ENCODE results near the gene ZNF804B.

Gene ZNF804B

DNA sequence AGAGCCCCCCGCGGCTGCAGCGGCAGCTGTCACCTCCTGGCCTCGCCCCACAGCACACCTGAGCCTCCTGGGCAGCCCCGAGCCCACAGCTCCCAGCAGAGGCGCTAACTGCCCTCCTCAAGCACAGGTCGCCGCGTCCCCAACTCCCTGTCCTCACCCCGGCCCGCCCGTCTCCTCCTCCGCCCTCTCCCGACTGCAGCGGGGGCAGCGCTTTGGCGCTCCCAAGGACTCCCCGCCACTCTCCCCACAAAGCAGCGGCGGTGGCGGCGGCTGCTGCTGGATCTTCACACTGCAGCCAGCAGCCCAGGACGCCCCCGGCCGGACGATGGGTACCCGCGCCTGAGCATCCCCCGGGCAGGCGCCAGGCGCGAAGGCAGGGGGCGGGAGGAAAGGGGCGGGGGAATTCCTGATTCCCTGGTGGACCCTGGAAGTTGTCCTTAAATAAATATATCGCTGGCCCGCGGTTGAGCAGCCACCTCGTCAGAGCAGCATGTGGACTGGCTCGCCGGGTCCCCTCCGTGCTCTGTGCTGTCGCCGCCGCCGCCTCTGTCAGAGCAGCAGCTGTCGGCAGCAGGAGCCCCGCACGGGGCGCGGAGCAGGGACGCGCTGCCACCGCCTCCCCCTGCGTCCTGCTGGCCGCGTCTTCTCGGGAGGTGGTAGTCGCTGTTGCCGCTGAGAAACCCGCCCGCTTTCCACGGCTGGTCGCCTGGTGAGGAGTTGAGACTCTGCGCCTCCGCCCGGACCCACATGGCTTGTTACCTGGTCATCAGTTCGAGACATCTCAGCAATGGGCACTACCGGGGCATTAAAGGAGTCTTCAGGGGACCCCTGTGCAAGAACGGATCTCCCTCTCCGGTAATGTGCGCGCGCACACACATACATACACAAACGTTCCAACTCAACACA lies at the start of gene ZNF804B:
Gene ZNF804B, plus strand, starts transcription at position 471 of the 906 bp plus-strand sequence. Its CDS starts 277 bp downstream, at position 748.
- TF ChIP-seq ZNF311 (tag by site-specific recombination; IDR thresholded peaks at IDR 0.05; ENCODE audit: borderline replicate concordance), result no peak
- no peak for TF ChIP-seq ZNF121 (tag by site-specific recombination; IDR thresholded peaks at IDR 0.05)
- TF ChIP-seq ZNF335 (tag by site-specific recombination; conservative IDR thresholded peaks at IDR 0.05), result 0 out of 2 replicates have a peak, but pooled peaks have one; percentile 16
- TF ChIP-seq, protein P1, sequence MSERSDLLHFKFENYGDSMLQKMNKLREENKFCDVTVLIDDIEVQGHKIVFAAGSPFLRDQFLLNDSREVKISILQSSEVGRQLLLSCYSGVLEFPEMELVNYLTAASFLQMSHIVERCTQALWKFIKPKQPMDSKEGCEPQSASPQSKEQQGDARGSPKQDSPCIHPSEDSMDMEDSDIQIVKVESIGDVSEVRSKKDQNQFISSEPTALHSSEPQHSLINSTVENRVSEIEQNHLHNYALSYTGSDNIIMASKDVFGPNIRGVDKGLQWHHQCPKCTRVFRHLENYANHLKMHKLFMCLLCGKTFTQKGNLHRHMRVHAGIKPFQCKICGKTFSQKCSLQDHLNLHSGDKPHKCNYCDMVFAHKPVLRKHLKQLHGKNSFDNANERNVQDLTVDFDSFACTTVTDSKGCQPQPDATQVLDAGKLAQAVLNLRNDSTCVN (tag by site-specific recombination; optimal IDR thresholded peaks at IDR 0.05), result peak; percentile 48
- peak; percentile 67 for TF ChIP-seq GLIS2 (tag by site-specific recombination; IDR thresholded peaks at IDR 0.05)
- TF ChIP-seq WT1 (tag by site-specific recombination; IDR thresholded peaks at IDR 0.05), result 0 out of 2 replicates have a peak, but pooled peaks have one; percentile 3
- TF ChIP-seq ZFHX2 (tag by site-specific recombination; conservative IDR thresholded peaks at IDR 0.05), result peak; percentile 53
- TF ChIP-seq ZNF623 (tag by site-specific recombination; IDR thresholded peaks at IDR 0.05), result no peak
- peak; percentile 26; the same call in 1 of the 2 replicates for TF ChIP-seq EGR2 (tag by site-specific recombination; IDR thresholded peaks at IDR 0.05; ENCODE audit: low read depth)
- peak; percentile 46; the same call in 1 of the 2 replicates for TF ChIP-seq GLIS1 (tag by site-specific recombination; IDR thresholded peaks at IDR 0.05)
- TF ChIP-seq, protein P2, sequence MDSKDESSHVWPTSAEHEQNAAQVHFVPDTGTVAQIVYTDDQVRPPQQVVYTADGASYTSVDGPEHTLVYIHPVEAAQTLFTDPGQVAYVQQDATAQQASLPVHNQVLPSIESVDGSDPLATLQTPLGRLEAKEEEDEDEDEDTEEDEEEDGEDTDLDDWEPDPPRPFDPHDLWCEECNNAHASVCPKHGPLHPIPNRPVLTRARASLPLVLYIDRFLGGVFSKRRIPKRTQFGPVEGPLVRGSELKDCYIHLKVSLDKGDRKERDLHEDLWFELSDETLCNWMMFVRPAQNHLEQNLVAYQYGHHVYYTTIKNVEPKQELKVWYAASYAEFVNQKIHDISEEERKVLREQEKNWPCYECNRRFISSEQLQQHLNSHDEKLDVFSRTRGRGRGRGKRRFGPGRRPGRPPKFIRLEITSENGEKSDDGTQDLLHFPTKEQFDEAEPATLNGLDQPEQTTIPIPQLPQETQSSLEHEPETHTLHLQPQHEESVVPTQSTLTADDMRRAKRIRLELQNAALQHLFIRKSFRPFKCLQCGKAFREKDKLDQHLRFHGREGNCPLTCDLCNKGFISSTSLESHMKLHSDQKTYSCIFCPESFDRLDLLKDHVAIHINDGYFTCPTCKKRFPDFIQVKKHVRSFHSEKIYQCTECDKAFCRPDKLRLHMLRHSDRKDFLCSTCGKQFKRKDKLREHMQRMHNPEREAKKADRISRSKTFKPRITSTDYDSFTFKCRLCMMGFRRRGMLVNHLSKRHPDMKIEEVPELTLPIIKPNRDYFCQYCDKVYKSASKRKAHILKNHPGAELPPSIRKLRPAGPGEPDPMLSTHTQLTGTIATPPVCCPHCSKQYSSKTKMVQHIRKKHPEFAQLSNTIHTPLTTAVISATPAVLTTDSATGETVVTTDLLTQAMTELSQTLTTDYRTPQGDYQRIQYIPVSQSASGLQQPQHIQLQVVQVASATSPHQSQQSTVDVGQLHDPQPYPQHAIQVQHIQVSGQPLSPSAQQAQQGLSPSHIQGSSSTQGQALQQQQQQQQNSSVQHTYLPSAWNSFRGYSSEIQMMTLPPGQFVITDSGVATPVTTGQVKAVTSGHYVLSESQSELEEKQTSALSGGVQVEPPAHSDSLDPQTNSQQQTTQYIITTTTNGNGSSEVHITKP (tag by site-specific recombination; IDR thresholded peaks at IDR 0.05), result 0 out of 2 replicates have a peak, but pooled peaks have one; percentile 7
- Histone ChIP-seq H3K4me3 (ENCODE audit: low read depth, low read length) (peak within 1 kb of the TSS; percentile 36), H3K27ac (ENCODE audit: extremely low read depth, low read depth, low read length) (no peak within 1 kb of the TSS), H3K36me3 (ENCODE audit: control insufficient read depth in 2 of 2, insufficient read depth in 1 of 2, low read length in 2 of 2) (no peaks in the 10 kb centered on the region), H3K9me3 (ENCODE audit: control insufficient read depth, insufficient read depth, low read depth, low read length) (no peaks in the 10 kb centered on the region), H3K4me1 (ENCODE audit: control insufficient read depth, insufficient read depth, low read length) (no peaks in the 10 kb centered on the region)
- ChIA-PET POLR2A (interaction anchor here (0.6 kb wide), 1 partner anchor 658 kb away, joined by 4 read pairs; no protein-coding TSS in a partner anchor), CTCF (no interaction called here)

DNA sequence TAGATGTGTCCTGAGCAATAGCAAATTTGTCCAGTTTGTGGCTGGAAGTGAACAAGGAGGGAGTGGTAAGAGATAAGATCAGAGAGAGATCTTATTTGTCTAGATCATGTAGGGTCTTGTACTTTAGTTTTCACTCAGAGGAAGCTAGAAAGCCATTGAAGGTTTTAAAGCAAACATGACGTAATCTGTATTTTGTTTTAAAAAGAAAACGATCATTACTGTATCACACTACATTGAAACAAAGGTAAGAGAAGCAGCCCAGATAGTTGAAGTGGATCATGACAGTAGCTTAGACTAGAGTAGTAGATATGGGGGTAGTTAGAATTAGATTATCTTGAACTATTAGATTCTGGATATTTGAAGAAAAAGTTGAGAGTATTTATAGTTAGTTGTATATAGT lies 23.6 kb upstream of the ZNF804B start:
- Histone ChIP-seq H3K9me3 (ENCODE audit: control insufficient read depth, insufficient read depth, low read depth, low read length) (no peaks in the 10 kb centered on the region), H3K4me1 (ENCODE audit: control insufficient read depth, insufficient read depth, low read length) (no peaks in the 10 kb centered on the region), H3K36me3 (ENCODE audit: control insufficient read depth in 2 of 2, insufficient read depth in 1 of 2, low read length in 2 of 2) (no peaks in the 10 kb centered on the region), H3K4me3 (ENCODE audit: low read depth, low read length) (no peak overlapping the region), H3K27ac (ENCODE audit: extremely low read depth, low read depth, low read length) (no peak overlapping the region)
- POLR2A ChIA-PET, result no interaction called here
- CTCF ChIA-PET, result no interaction called here
- no peak for TF ChIP-seq FEZF1 (tag by site-specific recombination; IDR thresholded peaks at IDR 0.05)
- TF ChIP-seq, protein P3, sequence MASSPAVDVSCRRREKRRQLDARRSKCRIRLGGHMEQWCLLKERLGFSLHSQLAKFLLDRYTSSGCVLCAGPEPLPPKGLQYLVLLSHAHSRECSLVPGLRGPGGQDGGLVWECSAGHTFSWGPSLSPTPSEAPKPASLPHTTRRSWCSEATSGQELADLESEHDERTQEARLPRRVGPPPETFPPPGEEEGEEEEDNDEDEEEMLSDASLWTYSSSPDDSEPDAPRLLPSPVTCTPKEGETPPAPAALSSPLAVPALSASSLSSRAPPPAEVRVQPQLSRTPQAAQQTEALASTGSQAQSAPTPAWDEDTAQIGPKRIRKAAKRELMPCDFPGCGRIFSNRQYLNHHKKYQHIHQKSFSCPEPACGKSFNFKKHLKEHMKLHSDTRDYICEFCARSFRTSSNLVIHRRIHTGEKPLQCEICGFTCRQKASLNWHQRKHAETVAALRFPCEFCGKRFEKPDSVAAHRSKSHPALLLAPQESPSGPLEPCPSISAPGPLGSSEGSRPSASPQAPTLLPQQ (tag by site-specific recombination; IDR thresholded peaks at IDR 0.05), result no peak
- TF ChIP-seq, protein P4, sequence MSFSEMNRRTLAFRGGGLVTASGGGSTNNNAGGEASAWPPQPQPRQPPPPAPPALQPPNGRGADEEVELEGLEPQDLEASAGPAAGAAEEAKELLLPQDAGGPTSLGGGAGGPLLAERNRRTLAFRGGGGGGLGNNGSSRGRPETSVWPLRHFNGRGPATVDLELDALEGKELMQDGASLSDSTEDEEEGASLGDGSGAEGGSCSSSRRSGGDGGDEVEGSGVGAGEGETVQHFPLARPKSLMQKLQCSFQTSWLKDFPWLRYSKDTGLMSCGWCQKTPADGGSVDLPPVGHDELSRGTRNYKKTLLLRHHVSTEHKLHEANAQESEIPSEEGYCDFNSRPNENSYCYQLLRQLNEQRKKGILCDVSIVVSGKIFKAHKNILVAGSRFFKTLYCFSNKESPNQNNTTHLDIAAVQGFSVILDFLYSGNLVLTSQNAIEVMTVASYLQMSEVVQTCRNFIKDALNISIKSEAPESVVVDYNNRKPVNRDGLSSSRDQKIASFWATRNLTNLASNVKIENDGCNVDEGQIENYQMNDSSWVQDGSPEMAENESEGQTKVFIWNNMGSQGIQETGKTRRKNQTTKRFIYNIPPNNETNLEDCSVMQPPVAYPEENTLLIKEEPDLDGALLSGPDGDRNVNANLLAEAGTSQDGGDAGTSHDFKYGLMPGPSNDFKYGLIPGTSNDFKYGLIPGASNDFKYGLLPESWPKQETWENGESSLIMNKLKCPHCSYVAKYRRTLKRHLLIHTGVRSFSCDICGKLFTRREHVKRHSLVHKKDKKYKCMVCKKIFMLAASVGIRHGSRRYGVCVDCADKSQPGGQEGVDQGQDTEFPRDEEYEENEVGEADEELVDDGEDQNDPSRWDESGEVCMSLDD (tag by site-specific recombination; IDR thresholded peaks at IDR 0.05), result no peak
- no peak for TF ChIP-seq ZNF837 (tag by site-specific recombination; IDR thresholded peaks at IDR 0.05)
- TF ChIP-seq ZNF184 (tag by site-specific recombination; IDR thresholded peaks at IDR 0.05), result no peak
- TF ChIP-seq ZSCAN30 (tag by site-specific recombination; IDR thresholded peaks at IDR 0.05), result no peak
- no peak for TF ChIP-seq ZSCAN16 (tag by site-specific recombination; IDR thresholded peaks at IDR 0.05)
- TF ChIP-seq, protein P5, sequence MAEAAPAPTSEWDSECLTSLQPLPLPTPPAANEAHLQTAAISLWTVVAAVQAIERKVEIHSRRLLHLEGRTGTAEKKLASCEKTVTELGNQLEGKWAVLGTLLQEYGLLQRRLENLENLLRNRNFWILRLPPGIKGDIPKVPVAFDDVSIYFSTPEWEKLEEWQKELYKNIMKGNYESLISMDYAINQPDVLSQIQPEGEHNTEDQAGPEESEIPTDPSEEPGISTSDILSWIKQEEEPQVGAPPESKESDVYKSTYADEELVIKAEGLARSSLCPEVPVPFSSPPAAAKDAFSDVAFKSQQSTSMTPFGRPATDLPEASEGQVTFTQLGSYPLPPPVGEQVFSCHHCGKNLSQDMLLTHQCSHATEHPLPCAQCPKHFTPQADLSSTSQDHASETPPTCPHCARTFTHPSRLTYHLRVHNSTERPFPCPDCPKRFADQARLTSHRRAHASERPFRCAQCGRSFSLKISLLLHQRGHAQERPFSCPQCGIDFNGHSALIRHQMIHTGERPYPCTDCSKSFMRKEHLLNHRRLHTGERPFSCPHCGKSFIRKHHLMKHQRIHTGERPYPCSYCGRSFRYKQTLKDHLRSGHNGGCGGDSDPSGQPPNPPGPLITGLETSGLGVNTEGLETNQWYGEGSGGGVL (tag by site-specific recombination; IDR thresholded peaks at IDR 0.05), result no peak
- TF ChIP-seq ZNF37A (tag by site-specific recombination; IDR thresholded peaks at IDR 0.05), result no peak
- TF ChIP-seq ZNF560 (tag by site-specific recombination; IDR thresholded peaks at IDR 0.05; ENCODE audit: borderline replicate concordance), result no peak
- TF ChIP-seq ZNF433 (tag by site-specific recombination; IDR thresholded peaks at IDR 0.05; ENCODE audit: low read depth), result no peak
- no peak for TF ChIP-seq ZNF133 (tag by site-specific recombination; IDR thresholded peaks at IDR 0.05)

Data from HEK293 (cell line).